Measurements from ENCODE around the gene BAZ2A.

DNA sequence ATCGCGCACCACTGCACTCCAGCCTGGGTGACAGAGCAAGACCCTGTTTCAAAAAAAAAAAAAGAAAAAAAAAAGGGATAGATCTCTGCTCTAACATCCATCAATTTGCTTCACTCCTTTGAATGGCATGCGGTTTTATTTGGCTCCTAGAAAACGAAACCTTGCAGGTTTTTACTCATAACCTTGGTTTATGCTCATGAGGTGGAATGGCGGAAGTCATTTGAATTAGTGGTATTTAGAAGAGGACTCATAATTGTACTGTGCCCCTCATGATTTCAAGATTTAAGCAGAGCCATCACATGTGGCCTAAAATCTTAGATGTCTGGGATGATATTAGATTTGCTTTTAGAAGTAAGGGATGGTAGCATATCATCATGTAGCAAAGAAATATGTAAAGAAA lies 79.1 kb downstream of the BAZ2A start:
- TF ChIP-seq EZH2 (IDR thresholded peaks at IDR 0.05; ENCODE audit: low read length): no peak
- TF ChIP-seq, protein P1, sequence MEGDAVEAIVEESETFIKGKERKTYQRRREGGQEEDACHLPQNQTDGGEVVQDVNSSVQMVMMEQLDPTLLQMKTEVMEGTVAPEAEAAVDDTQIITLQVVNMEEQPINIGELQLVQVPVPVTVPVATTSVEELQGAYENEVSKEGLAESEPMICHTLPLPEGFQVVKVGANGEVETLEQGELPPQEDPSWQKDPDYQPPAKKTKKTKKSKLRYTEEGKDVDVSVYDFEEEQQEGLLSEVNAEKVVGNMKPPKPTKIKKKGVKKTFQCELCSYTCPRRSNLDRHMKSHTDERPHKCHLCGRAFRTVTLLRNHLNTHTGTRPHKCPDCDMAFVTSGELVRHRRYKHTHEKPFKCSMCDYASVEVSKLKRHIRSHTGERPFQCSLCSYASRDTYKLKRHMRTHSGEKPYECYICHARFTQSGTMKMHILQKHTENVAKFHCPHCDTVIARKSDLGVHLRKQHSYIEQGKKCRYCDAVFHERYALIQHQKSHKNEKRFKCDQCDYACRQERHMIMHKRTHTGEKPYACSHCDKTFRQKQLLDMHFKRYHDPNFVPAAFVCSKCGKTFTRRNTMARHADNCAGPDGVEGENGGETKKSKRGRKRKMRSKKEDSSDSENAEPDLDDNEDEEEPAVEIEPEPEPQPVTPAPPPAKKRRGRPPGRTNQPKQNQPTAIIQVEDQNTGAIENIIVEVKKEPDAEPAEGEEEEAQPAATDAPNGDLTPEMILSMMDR (optimal IDR thresholded peaks at IDR 0.05 in 1 of 3, IDR thresholded peaks at IDR 0.05 in 1 of 3, conservative IDR thresholded peaks at IDR 0.05 in 1 of 3; ENCODE audit: extremely low read depth in 1 of 3, insufficient read depth in 2 of 3, low read length in 3 of 3): no peak
